OCI-LY1 (cell line): ENCODE data around the gene APOC3.

Source experiments
- H2AFZ ChIP-seq: fragments of 200-600 bp; sonication (generic), shearing (Covaris generic); 2 replicates; pipeline ENCODE4 v1.6.0; 2014; ENCODE audit warnings: antibody characterized with exemption, mild to moderate bottlenecking, low read length
- H3F3A ChIP-seq: fragments of 200-600 bp; sonication (generic), shearing (Covaris generic); 2 replicates; pipeline ENCODE4 v1.6.0; 2014; ENCODE audit warnings: mild to moderate bottlenecking, antibody characterized with exemption, low read length, moderate library complexity; ENCODE audit not compliant: insufficient read depth
- H3K27ac ChIP-seq: fragments of 200-600 bp; sonication (generic); 2 replicates; pipeline ENCODE4 v1.5.1; 2014; ENCODE audit warnings: low read length, mixed run types, mild to moderate bottlenecking, low read depth; ENCODE audit not compliant: poor library complexity, severe bottlenecking
- H3K27me3 ChIP-seq: fragments of 200-600 bp; sonication (generic); 2 replicates; pipeline ENCODE4 v1.6.0; 2014; ENCODE audit warnings: antibody characterized with exemption, mild to moderate bottlenecking, low read length, moderate library complexity; ENCODE audit not compliant: insufficient read depth
- H3K36me3 ChIP-seq: fragments of 200-600 bp; sonication (generic); 2 replicates; pipeline ENCODE4 v1.6.1; 2014; ENCODE audit warnings: mild to moderate bottlenecking, antibody characterized with exemption, low read length, moderate library complexity, mixed read lengths; ENCODE audit not compliant: insufficient read depth
- H3K4me1 ChIP-seq: fragments of 200-600 bp; sonication (generic); 2 replicates; pipeline ENCODE4 v1.5.1; 2014; ENCODE audit warnings: mild to moderate bottlenecking, low read length, moderate library complexity; ENCODE audit not compliant: insufficient read depth, severe bottlenecking
- H3K4me2 ChIP-seq: fragments of 200-600 bp; sonication (generic), shearing (Covaris generic); 2 replicates; pipeline ENCODE4 v1.6.1; 2014; ENCODE audit warnings: low read length
- H3K4me3 ChIP-seq: fragments of 200-600 bp; sonication (generic); 2 replicates; pipeline ENCODE4 v1.5.1; 2014; ENCODE audit warnings: low read length, low read depth, mild to moderate bottlenecking, mixed read lengths; ENCODE audit not compliant: poor library complexity, severe bottlenecking
- H3K79me2 ChIP-seq: fragments of 200-600 bp; shearing (Covaris generic); 2 replicates; pipeline ENCODE4 v1.6.1; 2016; ENCODE audit warnings: mixed run types, low read length, mixed read lengths; ENCODE audit not compliant: insufficient read depth
- H3K9ac ChIP-seq: fragments of 200-600 bp; sonication (generic), shearing (Covaris generic); 2 replicates; pipeline ENCODE4 v1.6.1; 2014; ENCODE audit warnings: mild to moderate bottlenecking, low read length, mixed read lengths
- H3K9me2 ChIP-seq: fragments of 200-600 bp; sonication (generic), shearing (Covaris generic); 2 replicates; pipeline ENCODE4 v1.6.1; 2014; ENCODE audit warnings: low read depth, mild to moderate bottlenecking, low read length, mixed read lengths
- H3K9me3 ChIP-seq: fragments of 200-600 bp; shearing (Covaris generic); 2 replicates; pipeline ENCODE4 v1.6.1; 2014; ENCODE audit warnings: low read length, mixed read lengths
- H4K20me1 ChIP-seq: fragments of 200-600 bp; sonication (generic), shearing (Covaris generic); 2 replicates; pipeline ENCODE4 v1.6.0; 2016; ENCODE audit warnings: mild to moderate bottlenecking, low read length; ENCODE audit not compliant: insufficient read depth
- CTCF ChIP-seq: fragments of 200-600 bp; sonication (generic), shearing (Covaris generic); IDR thresholded peaks from 2 replicates; pipeline ENCODE4 v1.5.1; 2017; ENCODE audit warnings: mild to moderate bottlenecking, antibody characterized with exemption, low read length, moderate library complexity, mixed read lengths
- EZH2 ChIP-seq: fragments of 200-600 bp; sonication (generic), shearing (Covaris generic); IDR thresholded peaks from 2 replicates; pipeline ENCODE4 v1.8.0; 2017; ENCODE audit warnings: borderline replicate concordance, mixed run types, mild to moderate bottlenecking, antibody characterized with exemption, low read length, moderate library complexity, mixed read lengths

APOC3 gene

GRCh38 chr11:116840746-116841296, 11.1 kb downstream of the APOC3 start:
- TF ChIP-seq EZH2: no peak
- TF ChIP-seq CTCF: no peak
- no peaks in the 10 kb centered on the region for H3K27me3 ChIP-seq
- no peak overlapping the region for H3K27ac ChIP-seq
- H3K36me3 ChIP-seq: peaks cover 27% of the 10 kb centered on the region
- H4K20me1 ChIP-seq: no peaks in the 10 kb centered on the region
- H3K4me3 ChIP-seq: no peak overlapping the region
- H3K9me2 ChIP-seq: no peaks in the 10 kb centered on the region
- no peaks in the 10 kb centered on the region for H3K79me2 ChIP-seq
- no peaks in the 10 kb centered on the region for H3F3A ChIP-seq
- H2AFZ ChIP-seq: no peak overlapping the region
- no peaks in the 10 kb centered on the region for H3K9me3 ChIP-seq
- no peak overlapping the region for H3K4me2 ChIP-seq
- H3K4me1 ChIP-seq: peaks cover under 1% of the 10 kb centered on the region
- H3K9ac ChIP-seq: no peak overlapping the region

- Histone ChIP-seq H3K4me1 (no peaks in the 10 kb centered on the region), H3K4me2 (no peak overlapping the region), H3K27me3 (no peaks in the 10 kb centered on the region), H4K20me1 (no peaks in the 10 kb centered on the region), H3K9me3 (no peaks in the 10 kb centered on the region), H3K4me3 (no peak overlapping the region), H3K9me2 (no peaks in the 10 kb centered on the region), H3K79me2 (no peaks in the 10 kb centered on the region), H3F3A (no peaks in the 10 kb centered on the region), H3K27ac (no peak overlapping the region), H3K9ac (no peak overlapping the region), H2AFZ (no peak overlapping the region), H3K36me3 (peaks cover 40% of the 10 kb centered on the region)
- no peak for TF ChIP-seq CTCF
- no peak for TF ChIP-seq EZH2
Observed at GRCh38 chr11:116842117-116842516, 12.4 kb downstream of the APOC3 start.

- no peak overlapping the region for H3K9ac ChIP-seq
- no peaks in the 10 kb centered on the region for H3K79me2 ChIP-seq
- no peak overlapping the region for H3K4me3 ChIP-seq
- no peaks in the 10 kb centered on the region for H3K4me1 ChIP-seq
- no peaks in the 10 kb centered on the region for H4K20me1 ChIP-seq
- H3K4me2 ChIP-seq: no peak overlapping the region
- no peaks in the 10 kb centered on the region for H3K27me3 ChIP-seq
- H3F3A ChIP-seq: no peaks in the 10 kb centered on the region
- H3K36me3 ChIP-seq: peaks cover 48% of the 10 kb centered on the region
- TF ChIP-seq CTCF (no peak), EZH2 (no peak)
- no peaks in the 10 kb centered on the region for H3K9me2 ChIP-seq
- no peak overlapping the region for H3K27ac ChIP-seq
- no peak overlapping the region for H2AFZ ChIP-seq
- no peaks in the 10 kb centered on the region for H3K9me3 ChIP-seq
Observed at GRCh38 chr11:116842909-116843308, 13.2 kb downstream of the APOC3 start.
